DOHH2 (cell line): ENCODE data around the gene NRXN3.

Experiments used
- H3F3A ChIP-seq: fragments of 200-600 bp; sonication (generic), shearing (Covaris generic); 2 replicates; pipeline ENCODE4 v1.6.0; 2016; ENCODE audit warnings: antibody characterized with exemption, mild to moderate bottlenecking; ENCODE audit not compliant: control insufficient read depth, insufficient read depth
- H3K27ac ChIP-seq: fragments of 200-600 bp; sonication (generic); 2 replicates; pipeline ENCODE4 v1.5.1; 2014; ENCODE audit warnings: low read depth, mild to moderate bottlenecking, low read length, moderate library complexity
- H3K27me3 ChIP-seq: fragments of 200-600 bp; sonication (generic); 2 replicates; pipeline ENCODE4 v1.6.1; 2014; ENCODE audit warnings: mild to moderate bottlenecking, low read length, mixed read lengths; ENCODE audit not compliant: control insufficient read depth
- H3K36me3 ChIP-seq: fragments of 200-600 bp; sonication (generic); 2 replicates; pipeline ENCODE4 v1.6.1; 2014; ENCODE audit warnings: mild to moderate bottlenecking, low read length, moderate library complexity, mixed read lengths; ENCODE audit not compliant: control insufficient read depth
- H3K4me1 ChIP-seq: fragments of 200-600 bp; sonication (generic); 2 replicates; pipeline ENCODE4 v1.6.1; 2014; ENCODE audit warnings: mild to moderate bottlenecking, low read length, mixed read lengths; ENCODE audit not compliant: control insufficient read depth
- H3K4me2 ChIP-seq: fragments of 200-600 bp; sonication (generic); 2 replicates; pipeline ENCODE4 v1.6.0; 2014; ENCODE audit warnings: mild to moderate bottlenecking, low read length, moderate library complexity
- H3K4me3 ChIP-seq: fragments of 200-600 bp; sonication (generic); 2 replicates; pipeline ENCODE4 v1.5.1; 2014; ENCODE audit warnings: mild to moderate bottlenecking, low read length, mixed read lengths
- H3K79me2 ChIP-seq: fragments of 200-600 bp; sonication (generic); 2 replicates; pipeline ENCODE4 v1.6.1; 2014; ENCODE audit warnings: mild to moderate bottlenecking, low read length, mixed read lengths; ENCODE audit not compliant: control insufficient read depth
- H3K9me2 ChIP-seq: fragments of 200-600 bp; sonication (generic); replicated peaks from 2 replicates; pipeline ENCODE4 v1.6.1; 2014; ENCODE audit warnings: mild to moderate bottlenecking, low read length, mixed read lengths; ENCODE audit not compliant: control insufficient read depth
- H3K9me3 ChIP-seq: fragments of 200-600 bp; sonication (generic); 2 replicates; pipeline ENCODE4 v1.6.1; 2014; ENCODE audit warnings: antibody characterized with exemption, low read length, mixed read lengths; ENCODE audit not compliant: control insufficient read depth, insufficient read depth
- H4K20me1 ChIP-seq: fragments of 200-600 bp; sonication (generic); 2 replicates; pipeline ENCODE4 v1.6.0; 2014; ENCODE audit warnings: low read depth, mild to moderate bottlenecking, antibody characterized with exemption, low read length, moderate library complexity; ENCODE audit not compliant: control insufficient read depth, insufficient read depth
- EZH2phosphoT487 ChIP-seq: fragments of 200-600 bp; sonication (generic); IDR thresholded peaks from 2 replicates; pipeline ENCODE4 v1.6.1; 2017; ENCODE audit warnings: borderline replicate concordance, mild to moderate bottlenecking, antibody characterized with exemption, low read length, moderate library complexity, mixed read lengths
- TF ChIP-seq, protein P1 (sequence below): fragments of 200-600 bp; sonication (generic); IDR thresholded peaks from one replicate; pipeline ENCODE4 v1.5.1; 2014; ENCODE audit warnings: antibody characterized with exemption, mild to moderate bottlenecking, low read depth, low read length; ENCODE audit not compliant: poor library complexity, severe bottlenecking

The NRXN3 gene

DNA sequence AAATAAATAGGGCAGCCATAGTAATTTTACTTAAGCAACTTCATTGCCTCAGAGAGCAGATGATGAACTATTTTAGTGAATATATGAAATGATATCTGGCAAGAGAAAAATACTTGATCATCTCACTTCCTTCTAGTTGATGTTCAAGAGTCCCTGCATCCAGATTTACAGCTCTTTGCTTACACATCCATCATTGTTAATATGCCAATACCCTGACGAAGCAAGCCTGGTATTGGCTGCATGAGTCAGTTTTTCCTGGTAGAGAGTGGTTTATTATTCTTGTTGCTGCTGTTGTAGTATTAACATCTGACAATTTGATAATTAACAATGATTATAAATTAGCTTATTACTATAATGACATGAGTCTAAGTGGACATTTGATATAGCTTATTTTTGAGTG lies 681.9 kb downstream of the NRXN3 start:
- no peaks in the 10 kb centered on the region for H3K9me2 ChIP-seq
- no peaks in the 10 kb centered on the region for H3K36me3 ChIP-seq
- no peaks in the 10 kb centered on the region for H4K20me1 ChIP-seq
- no peak overlapping the region for H3K4me3 ChIP-seq
- no peak overlapping the region for H3K27ac ChIP-seq
- no peaks in the 10 kb centered on the region for H3K79me2 ChIP-seq
- TF ChIP-seq, protein P1, sequence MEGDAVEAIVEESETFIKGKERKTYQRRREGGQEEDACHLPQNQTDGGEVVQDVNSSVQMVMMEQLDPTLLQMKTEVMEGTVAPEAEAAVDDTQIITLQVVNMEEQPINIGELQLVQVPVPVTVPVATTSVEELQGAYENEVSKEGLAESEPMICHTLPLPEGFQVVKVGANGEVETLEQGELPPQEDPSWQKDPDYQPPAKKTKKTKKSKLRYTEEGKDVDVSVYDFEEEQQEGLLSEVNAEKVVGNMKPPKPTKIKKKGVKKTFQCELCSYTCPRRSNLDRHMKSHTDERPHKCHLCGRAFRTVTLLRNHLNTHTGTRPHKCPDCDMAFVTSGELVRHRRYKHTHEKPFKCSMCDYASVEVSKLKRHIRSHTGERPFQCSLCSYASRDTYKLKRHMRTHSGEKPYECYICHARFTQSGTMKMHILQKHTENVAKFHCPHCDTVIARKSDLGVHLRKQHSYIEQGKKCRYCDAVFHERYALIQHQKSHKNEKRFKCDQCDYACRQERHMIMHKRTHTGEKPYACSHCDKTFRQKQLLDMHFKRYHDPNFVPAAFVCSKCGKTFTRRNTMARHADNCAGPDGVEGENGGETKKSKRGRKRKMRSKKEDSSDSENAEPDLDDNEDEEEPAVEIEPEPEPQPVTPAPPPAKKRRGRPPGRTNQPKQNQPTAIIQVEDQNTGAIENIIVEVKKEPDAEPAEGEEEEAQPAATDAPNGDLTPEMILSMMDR = no peak
- TF ChIP-seq EZH2phosphoT487 = no peak
- no peaks in the 10 kb centered on the region for H3K4me1 ChIP-seq
- H3K27me3 ChIP-seq = 0 out of 2 replicates have a peak, but pooled peaks cover 3% of the 10 kb centered on the region
- H3F3A ChIP-seq = no peaks in the 10 kb centered on the region
- no peaks in the 10 kb centered on the region for H3K9me3 ChIP-seq
- H3K4me2 ChIP-seq = no peak overlapping the region

DNA sequence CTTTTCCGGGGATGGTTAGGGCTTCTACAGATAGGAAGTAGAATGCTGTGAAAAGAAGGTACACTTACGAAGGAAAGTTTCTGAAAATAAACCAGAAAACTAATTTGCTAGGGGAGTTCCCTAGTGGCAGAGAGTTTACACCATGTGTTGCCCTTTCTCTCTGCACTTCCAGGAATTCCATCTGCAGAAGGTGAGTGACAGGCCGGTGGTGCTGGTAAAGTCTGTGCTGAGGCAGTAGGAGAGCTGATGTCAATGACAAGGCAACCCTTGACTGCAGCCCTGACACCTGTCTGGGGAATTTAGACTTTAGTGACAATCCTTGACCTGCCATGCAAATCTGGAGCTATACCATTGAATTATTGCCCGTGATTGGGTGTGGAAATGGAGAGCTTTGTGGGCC lies 687.8 kb downstream of the NRXN3 start:
- no peaks in the 10 kb centered on the region for H3K79me2 ChIP-seq
- no peaks in the 10 kb centered on the region for H3K27me3 ChIP-seq
- H3K4me3 ChIP-seq = no peak overlapping the region
- no peak for TF ChIP-seq EZH2phosphoT487
- TF ChIP-seq, protein P1 = no peak
- H3F3A ChIP-seq = no peaks in the 10 kb centered on the region
- no peaks in the 10 kb centered on the region for H4K20me1 ChIP-seq
- no peaks in the 10 kb centered on the region for H3K36me3 ChIP-seq
- no peak overlapping the region for H3K27ac ChIP-seq
- no peak overlapping the region for H3K4me2 ChIP-seq
- no peaks in the 10 kb centered on the region for H3K9me2 ChIP-seq
- H3K4me1 ChIP-seq = no peaks in the 10 kb centered on the region
- no peaks in the 10 kb centered on the region for H3K9me3 ChIP-seq

DNA sequence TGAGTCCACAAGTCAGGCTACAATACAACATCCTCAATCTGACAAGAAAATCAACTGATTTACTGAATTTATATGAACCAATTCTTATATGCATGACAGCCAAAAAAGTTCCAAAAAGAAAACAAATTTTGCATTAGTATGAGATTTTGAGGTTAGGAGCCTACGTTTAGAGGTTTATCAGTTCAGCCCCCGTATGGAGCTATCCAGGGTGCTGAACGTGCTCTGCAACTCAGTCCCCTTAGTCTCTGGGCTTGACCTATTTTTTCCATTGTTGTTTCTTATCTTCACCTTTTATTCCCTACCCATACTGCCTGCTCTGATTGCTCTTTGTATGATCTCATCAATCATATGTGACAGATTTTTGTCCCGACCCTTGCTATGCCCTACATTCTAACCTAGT lies 693.0 kb downstream of the NRXN3 start:
- Histone ChIP-seq H3K79me2 (no peaks in the 10 kb centered on the region), H3K4me2 (no peak overlapping the region), H3K9me2 (no peaks in the 10 kb centered on the region), H3K27ac (no peak overlapping the region), H3K4me1 (no peaks in the 10 kb centered on the region), H3K36me3 (no peaks in the 10 kb centered on the region), H4K20me1 (no peaks in the 10 kb centered on the region), H3K4me3 (no peak overlapping the region), H3K27me3 (no peaks in the 10 kb centered on the region), H3F3A (no peaks in the 10 kb centered on the region), H3K9me3 (no peaks in the 10 kb centered on the region)
- no peak for TF ChIP-seq EZH2phosphoT487
- TF ChIP-seq, protein P1 = no peak

DNA sequence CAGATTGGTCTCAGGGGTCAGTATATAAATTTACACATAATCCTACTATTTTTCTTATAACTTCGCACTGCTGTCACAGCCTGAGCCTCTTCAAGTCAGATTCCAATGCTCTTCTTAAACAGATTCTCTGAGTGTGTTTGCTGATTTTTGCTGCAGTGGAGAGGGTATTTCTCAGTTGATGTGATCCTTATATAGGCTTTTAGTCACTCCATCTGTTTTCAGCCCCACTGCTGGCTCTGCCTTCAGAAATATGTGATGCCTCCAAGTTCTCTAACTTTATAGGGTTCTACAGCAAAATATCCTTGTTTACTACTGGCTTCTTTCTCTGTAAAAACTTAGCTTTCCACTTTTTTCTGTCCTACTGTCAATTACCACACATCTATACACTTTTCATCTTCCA lies 702.7 kb downstream of the NRXN3 start:
- Histone ChIP-seq H3K9me3 (no peaks in the 10 kb centered on the region), H4K20me1 (no peaks in the 10 kb centered on the region), H3K27me3 (no peaks in the 10 kb centered on the region), H3K27ac (no peak overlapping the region), H3K36me3 (no peaks in the 10 kb centered on the region), H3K4me1 (no peaks in the 10 kb centered on the region), H3K4me3 (no peak overlapping the region), H3F3A (no peaks in the 10 kb centered on the region), H3K79me2 (no peaks in the 10 kb centered on the region), H3K9me2 (no peaks in the 10 kb centered on the region), H3K4me2 (no peak overlapping the region)
- no peak for TF ChIP-seq EZH2phosphoT487
- TF ChIP-seq, protein P1 = no peak
